Glomerular visceral epithelial cell (primary cell): ENCODE data around the gene TTC39B.

Experiments used
- DNase-seq: peaks from one replicate; pipeline ENCODE4 v3.0.0-alpha.2; 2016; ENCODE audit errors: extremely low spot score

TTC39B gene

DNA sequence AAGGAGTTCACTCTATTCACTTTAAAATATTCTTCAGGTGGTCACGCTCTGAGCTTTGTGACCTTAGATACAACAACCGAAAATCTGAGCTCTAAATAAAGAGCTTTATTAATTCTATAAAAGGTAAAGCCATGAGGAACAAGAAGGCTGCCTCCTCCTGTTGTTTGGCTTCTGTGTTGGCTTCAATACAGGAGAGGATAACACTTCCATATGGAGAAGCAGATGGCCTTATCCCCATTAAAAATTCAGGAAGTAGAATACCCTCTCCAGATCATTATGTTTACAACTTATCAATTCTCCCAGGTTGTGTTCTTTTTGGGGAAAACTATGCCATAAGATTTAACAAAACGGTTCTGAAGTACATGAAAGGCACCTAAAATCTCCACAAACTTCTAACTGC, 128.4 kb downstream of the TTC39B start:
- no peak for DNase-seq

DNA sequence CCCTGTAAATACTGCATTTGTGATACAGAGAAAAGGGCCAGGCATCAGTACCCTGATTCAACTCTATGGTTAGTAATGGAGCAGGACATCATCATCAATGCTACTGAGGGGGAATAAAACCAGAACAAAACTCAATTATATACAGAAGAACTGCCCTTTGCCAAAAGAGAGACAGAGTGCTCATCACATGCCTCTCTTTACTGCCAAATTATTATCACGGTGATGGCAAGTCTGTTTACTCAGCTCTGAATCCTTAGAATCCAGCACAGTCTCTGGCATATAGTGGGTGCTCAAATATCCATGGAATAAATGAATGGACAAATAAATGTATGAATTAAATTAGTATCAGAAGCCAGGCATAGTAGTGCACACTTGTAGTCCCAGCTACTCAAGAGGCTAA, 130.2 kb downstream of the TTC39B start:
- no peak for DNase-seq

DNA sequence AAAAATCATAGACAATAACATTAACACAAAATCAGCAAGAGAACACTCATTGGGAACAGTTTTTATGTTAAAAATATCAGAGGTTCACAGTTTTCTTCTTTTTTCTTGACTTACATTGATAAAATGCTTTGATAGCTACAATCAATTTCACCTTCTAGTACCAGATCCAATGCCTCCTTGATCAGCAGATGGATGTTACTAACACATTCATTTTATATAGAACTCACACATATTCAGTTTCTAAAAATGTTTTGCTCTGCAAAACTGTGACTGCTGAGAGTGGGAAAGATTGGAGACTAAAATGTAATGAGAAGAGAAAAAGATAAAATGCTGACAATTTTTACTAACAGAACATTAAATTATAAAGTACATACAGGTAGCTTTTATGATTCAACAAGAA, 143.1 kb downstream of the TTC39B start:
- no peak for DNase-seq

DNA sequence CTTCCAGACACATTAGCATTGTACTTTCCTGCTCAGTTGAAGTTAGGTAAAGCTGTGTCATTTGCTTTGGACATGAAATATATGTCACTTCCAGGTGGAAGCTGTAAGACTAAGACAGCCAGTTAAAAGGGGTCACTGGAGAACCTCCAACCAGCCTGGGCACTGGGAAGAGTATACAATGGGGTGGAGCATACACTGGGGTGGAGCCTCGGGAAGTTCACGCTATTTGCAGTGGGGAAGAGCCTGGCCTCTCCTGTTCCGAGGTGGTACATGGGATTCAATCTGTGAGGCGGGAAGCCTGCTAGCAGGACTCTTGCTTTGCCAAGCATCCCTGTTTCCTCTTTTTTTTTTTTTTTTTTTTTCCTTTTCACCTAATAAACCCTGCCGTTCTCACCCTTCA, 145.3 kb downstream of the TTC39B start:
- DNase-seq: no peak

DNA sequence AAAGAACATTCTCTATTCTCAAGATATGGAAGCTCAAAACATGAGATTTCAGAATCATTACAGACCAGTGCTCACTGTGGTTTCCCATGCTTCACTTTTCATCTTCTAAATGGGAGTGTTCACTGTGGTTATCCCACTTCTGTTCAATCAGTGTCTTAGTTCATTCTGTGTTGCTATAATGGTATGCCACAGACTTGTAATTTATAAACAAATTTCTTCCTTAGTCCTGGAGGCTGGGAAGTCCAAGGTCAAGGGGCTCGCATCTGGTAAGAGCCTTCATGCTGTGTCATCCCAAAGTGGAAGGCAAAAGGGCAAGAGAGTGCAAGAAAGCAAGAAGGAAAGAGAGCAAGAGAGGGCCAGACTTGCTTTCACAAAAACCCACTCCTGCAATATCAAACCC, 146.3 kb downstream of the TTC39B start:
- DNase-seq: peak; percentile 7

DNA sequence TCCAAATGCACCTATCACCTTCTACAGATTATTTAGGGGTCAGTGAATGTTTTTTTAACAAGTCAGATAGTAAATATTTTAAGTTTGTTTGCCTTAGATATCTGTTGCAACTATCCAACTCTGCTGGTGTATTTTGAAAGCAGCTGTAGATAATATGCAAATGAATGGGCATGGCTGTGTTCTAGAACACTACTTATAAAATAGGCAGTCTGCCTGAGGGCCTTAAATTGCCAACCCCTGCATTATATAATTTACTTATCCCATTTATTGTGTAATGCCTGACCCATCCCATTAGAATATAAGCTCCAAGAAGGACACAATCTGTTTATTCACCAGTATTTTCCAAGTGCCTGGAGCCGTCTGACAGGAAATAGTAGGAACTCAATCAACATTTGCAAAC, 149.0 kb downstream of the TTC39B start:
- DNase-seq: no peak

DNA sequence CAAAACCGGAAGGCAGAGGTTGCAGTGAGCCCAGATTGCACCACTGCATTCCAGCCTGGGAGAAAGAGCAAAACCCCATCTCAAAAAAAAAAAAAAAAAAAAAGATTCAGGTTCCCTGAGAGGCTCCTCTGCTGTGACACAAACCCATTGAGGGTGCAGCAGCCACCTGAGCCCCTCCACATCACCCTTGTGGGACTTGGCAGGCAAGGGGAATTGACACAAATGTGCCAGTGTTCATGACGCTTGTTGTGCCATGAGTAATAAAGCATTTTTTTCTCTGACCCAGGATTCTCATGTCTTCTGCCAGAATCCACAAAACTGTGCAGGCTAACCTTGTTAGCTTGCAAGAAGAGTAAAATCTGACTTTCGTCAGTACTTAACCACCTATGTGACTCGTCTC, 149.6 kb downstream of the TTC39B start:
- DNase-seq: no peak

DNA sequence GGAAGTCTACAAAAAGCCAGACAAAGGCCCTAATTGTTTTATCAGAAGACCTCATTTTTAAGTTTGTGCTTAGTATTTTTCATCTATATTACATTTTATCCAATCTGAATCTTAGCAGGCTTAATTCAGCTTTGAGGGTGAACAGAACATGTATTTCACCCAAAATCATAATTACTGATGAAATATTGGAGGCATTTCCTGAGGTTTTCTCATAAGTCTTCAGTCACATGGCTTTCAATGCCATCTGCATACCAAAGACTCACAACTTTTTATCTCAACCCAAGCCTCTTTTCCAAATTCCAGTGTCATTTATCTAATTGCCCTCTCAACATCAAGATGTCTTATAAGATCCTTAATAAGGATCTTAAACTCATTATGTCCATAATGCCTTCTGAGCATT, 150.8 kb downstream of the TTC39B start:
- DNase-seq: no peak

DNA sequence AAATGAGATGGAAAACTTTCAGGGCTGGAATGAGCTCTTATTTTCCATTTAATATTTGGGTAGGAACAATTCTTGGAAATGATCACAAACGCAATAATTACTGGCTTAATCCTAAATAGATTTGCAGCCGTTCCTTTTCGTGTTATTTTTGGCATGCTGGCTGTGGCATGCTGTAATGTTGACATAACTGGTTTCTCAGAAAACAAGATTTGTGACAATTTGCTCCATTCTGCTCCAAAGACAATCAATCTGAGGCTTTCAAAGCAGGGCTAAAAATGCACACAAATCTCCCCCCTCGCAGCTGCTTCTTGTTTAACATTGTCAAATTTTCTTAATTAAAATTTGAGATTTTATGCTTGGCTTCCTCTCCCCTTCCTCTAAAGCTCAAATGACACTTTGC, 151.2 kb downstream of the TTC39B start:
- no peak for DNase-seq

DNA sequence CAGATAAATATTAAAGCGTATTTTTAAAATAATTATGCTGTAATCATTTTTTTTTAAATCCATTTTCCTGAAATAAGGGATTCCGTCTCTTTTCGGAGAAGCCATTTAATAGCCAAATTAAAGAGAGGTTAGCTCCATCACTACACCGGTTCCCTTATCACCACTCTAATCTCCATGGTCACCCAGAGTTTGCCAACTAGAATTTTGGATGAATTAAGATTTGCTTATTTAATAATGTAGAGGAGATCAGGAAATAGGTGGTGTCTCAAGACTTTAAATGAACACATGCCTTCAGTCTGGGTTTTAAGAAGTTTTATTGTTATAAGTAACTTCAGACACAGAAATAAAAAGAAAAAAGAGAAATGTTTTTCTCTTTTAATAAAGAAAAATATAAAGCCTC, 151.7 kb downstream of the TTC39B start:
- no peak for DNase-seq

DNA sequence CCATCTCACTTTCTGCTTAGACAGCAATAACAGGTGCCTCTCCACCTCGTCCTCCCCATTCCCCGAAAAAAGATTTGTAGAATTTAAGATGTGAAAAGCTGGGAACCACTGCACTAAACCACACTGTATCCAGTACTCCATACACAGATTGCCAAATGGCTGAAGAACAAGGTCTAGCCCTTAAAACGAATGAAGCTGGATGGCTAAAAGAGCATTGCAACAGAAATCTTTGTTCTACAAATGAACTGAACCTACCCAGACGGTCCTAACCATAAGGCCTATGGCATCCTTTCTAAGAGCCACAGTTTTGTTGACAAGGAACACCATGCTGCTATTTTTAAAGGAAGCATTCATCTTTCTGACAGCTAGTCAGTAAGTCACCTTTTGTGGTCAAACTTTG, 152.3 kb downstream of the TTC39B start:
- DNase-seq: no peak

DNA sequence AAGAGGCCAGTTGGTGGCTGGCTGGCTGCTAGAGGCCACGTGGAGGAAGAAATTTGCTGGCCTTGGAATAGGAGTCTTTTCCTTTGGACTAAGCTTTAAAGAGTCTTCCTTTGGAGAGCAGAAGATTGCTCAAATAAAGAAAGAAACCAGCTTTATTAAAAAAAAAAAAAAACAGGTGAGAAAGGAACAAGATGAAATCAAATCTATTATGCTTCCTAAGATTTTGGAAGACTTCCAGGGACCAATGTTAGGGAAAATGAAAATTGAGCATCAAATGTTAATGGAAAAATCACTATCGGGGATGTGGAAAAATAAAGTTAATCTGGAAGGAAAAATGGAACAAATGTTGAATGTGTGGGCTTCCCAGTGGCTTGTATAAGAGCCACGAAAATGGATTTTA, 153.1 kb downstream of the TTC39B start:
- no peak for DNase-seq

DNA sequence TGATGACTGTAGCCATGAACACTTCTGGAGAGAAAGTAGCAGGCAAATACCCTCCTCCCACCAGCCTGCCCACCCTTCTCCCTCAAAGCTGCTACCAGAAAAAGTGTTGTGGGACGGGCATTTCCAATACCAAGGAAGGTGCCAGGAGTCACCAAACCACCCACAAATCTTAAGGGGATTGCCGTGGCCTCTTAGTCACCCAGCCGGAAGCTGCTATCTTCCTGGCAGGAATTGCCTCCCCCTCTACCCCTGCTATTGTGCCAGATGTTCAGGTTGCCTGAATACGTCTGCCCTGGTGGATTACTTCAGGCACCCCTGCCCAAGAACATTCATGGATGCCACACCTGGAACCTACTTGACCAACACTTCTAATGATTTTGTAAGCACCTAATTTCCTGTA, 156.1 kb downstream of the TTC39B start:
- no peak for DNase-seq

DNA sequence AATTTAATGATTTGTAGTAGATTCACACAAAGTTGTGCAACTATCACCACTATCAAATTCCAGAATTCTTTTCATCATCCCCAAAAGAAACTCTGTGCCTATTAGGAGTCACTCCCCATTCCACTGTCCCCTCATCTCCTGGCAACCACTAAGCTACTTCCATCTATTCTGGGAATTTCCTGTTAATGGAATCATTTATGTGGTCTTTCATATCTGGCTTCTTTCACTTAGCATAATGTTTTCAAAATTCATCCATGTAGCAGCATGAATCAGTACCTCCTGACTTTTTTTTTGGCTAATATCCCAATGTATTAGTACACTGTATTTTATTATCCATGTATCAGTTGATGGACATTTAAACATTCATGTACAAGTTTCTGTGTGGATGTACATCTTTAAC, 157.6 kb downstream of the TTC39B start:
- no peak for DNase-seq

DNA sequence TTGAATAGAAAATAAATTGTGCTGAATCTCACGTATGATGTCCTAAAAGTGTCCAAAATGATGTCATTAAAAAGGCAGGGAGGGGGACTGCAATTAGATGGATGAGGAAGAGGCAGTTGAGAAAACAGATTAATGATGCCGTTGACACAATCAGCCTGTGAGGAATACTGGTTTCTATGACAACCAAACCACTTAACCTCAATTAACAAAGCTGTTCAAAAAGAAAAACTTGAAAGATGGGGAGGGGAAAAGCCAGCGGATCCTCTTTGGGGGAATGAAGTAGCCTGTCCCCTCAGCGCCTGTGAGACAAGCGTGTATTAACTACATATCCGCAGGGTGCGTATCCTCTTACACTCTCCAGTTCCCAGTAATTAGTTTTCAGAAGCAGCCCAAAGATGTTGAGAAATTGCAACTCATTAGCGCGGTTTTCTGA, 160.7 kb downstream of the TTC39B start:
- DNase-seq: no peak

DNA sequence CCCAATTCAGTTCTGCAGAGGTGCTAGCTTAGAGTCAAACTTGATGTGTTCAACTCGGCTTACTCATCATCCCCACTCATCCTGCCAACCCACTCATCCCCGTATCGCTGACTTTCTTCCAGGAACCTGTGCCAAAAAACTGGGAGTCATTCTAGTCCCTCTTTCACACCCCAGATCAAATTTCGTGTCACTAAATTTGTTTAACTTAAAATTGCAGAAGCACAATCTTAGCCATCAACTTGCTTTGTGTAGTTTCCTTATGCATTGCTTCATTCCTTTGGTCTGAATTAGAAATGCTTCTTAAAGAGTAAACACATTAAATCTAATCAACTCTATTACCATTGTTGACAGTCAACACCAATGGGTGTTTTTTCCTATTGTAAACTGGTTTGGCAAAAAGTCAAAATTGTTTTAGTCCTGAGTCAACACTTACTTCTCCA, 162.4 kb downstream of the TTC39B start:
- no peak for DNase-seq

DNA sequence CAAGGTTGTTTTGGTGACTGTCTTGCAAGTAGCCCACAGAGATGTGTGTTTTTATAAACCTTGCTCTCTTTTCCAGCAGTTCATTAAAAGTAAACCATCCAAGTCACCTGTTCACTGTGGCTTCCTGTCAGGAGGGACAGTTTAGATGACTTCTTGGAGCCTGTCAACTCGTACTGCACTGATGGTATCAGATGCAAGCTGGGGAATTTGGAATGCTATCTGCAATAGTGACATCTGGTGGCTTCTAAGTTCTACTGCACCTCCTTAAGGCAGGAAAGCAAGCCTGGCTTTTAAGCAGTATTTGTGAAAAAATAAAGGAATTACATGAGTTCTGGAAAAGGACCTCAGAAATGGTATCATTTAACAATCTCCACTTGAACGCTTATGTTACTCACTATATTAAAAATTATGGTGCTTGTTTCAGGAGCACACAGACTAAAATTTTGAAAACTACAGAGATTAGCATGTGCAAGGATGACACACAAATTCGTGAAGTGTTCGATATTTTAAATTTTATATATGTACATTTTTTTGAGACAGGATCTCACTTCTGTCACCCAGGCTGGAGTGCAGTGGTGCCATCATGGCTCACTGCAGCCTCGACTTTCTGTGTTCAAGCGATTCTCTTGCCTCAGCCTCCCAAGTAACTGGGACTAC, 164.0 kb downstream of the TTC39B start:
- DNase-seq: peak; percentile 29

DNA sequence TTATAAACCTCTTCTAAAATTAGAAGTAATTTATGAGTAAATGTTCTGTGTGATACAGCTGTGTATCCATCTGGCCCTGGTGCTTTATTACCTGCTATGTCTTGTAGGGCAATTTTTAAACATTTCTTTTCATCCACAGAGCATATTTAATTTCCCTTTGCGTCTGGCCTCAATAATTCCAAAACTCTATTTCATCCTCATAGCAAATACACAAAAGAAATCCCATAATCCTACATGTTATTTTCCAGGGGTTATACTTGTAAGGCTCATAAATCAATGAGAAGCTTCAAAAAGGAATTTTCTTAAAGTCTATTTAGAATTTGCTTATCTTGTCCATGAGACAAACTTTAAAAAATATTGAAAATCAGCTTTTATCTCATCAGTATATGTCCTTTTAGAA, 167.0 kb downstream of the TTC39B start:
- no peak for DNase-seq

DNA sequence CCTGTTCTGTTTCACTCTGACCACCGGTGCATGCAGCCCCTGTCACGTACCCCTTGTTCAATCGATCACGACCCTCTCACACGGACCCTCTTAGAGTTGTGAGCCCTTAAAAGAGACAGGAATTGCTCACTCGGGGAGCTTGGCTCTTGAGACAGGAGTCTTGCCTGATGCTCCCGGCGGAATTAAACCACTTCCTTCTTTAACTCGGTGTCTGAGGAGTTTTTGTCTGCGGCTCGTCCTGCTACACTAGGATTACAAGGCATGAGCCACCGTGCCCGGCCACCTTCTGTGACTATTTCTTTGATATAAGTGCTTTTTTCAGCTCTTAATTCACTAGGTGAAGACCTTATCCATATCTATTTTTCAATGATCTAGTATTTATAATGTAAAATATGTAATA, 167.5 kb downstream of the TTC39B start:
- no peak for DNase-seq

DNA sequence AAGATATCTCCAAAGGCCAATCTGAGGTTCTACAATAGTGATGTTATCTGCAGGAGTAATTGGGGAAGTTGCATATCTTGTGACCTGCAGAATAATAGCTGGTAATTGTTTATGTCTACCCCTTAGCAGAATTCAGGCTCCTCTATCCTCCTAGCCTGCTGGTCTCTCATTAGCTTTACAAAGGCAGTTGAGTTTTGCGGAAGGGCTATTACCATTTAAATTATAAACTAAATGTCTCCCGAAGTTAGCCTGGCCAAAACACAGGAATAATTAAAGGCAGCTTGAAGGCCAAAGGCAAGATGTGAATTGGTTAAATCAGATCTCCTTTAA, 168.7 kb downstream of the TTC39B start:
- no peak for DNase-seq

DNA sequence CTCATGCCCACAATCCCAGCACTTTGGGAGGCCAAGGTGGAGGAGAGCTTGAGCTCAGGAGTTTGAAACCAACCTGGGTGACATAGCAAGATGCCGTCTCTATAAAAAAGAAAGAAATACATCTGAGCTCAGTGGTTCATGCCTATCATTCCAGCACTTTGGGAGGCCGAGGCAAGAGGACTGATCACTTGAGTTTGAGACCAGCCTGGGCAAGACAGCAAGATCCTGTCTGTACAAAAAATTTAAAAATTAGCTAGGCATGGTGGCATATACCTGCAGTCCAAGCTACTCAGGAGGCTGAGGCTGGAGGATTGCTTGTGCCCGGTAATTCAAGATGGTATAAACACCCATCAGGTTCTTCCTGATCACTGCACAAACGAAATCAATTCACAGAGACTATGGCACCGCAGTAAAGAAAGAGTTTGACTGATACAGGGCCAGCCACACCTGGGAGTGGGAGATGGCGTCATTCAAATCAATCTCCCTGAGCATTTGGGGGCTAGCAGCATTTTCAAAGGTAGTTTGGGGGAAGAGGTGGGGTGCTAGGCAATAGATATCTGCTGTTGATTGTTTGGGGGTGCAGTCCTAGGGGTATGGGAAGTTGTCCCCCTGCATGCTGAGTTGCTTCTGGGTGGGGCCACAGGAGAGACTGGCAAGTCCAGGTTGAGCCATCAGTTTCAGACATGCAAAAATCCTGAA, 169.2 kb downstream of the TTC39B start:
- DNase-seq: no peak

DNA sequence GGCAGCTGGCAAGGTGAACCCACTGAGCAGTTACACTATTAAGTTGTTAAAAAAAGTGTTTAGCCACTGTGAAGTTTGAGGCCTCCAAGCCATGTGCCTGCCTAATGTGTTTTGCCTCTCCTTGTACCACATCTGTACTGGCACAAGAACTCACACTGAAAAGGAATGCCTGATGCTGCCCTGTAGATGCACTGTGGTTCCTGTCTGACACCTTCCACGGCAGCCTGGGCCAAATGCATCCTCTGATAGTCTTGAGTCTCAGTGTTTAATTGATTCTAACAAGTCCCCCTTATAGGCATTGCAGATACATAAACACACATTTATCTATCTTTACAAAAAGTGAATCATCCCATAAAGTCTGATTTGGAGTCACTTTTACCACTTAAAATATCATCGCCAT, 169.9 kb downstream of the TTC39B start:
- no peak for DNase-seq

DNA sequence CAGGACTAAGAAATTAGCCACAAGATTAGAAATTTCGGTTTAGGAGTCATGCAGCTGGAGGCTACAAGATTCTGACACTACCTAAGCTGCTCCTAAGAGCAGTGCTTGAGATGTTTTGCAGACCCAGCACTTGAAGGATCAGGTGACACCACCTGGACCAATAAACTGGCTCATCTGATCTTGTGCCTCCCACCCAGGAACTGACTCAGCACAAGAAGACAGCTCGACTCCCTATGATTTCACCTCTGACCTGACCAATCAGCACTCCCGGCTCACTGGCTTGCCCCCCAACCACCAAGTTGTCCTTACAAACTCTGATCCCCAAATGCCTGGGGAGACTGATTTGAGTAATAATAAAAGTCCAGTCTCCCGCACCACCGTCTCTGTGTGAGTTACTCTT, 170.4 kb downstream of the TTC39B start:
- no peak for DNase-seq
